GM13976 (cell line): Measurements from ENCODE around the gene SVIL.

Experiments used
- DNase-seq: peaks from one replicate; pipeline ENCODE4 v3.0.0; 2012; ENCODE audit warnings: low spot score
- CTCF ChIP-seq: IDR thresholded peaks from 2 replicates; pipeline ENCODE4 v1.5.1; 2012; ENCODE audit warnings: borderline replicate concordance, mild to moderate bottlenecking; ENCODE audit not compliant: insufficient read depth; ENCODE audit errors: extremely low read depth, missing control alignments, control extremely low read depth
- in situ Hi-C: fragments of 300-500 bp; cut with MboI; formaldehyde crosslinking; loops from one replicate; pipeline ENCODE4 v1.12.0; 2022; ENCODE audit warnings: low sequenced_read_pairs, mixed read lengths, inconsistent platforms; ENCODE audit not compliant: unreplicated experiment

Gene SVIL

GRCh38 chr10:29530112-29530976 is 104.4 kb downstream of the SVIL start:
- DNase-seq: no peak
- TF ChIP-seq CTCF: no peak
- in situ Hi-C loops: no loop called here

- in situ Hi-C loops: no loop called here
- no peak for TF ChIP-seq CTCF
- DNase-seq: no peak
Measured at GRCh38 chr10:29529146-29529545, 105.6 kb downstream of the SVIL start.

- DNase-seq: no peak
- in situ Hi-C loops: no loop called here
- no peak for TF ChIP-seq CTCF
Measured at GRCh38 chr10:29525762-29526161, 109.0 kb downstream of the SVIL start.

- DNase-seq: no peak
- in situ Hi-C loops: no loop called here
- no peak for TF ChIP-seq CTCF
Measured at GRCh38 chr10:29524720-29525119, 110.1 kb downstream of the SVIL start.

- in situ Hi-C loops: no loop called here
- no peak for TF ChIP-seq CTCF
- DNase-seq: no peak
Measured at GRCh38 chr10:29524294-29524693, 110.5 kb downstream of the SVIL start.

GRCh38 chr10:29522918-29523317 is 111.9 kb downstream of the SVIL start:
- DNase-seq: no peak
- no peak for TF ChIP-seq CTCF
- in situ Hi-C loops: no loop called here
